GM18907 (cell line): ENCODE data around the gene FAM25G.
"Not testable (repeated sequence)": the region's sequence is repeated elsewhere in the genome, so short reads cannot be mapped to it uniquely, and the experiment has no call there.

Experiments
- ATAC-seq: cut with Tn5 transposase; IDR thresholded peaks from one replicate; pipeline ENCODE4 v1.9.1; 2021; ENCODE audit warnings: mild to moderate bottlenecking, moderate library complexity; ENCODE audit not compliant: unreplicated experiment

The FAM25G gene

GRCh38 chr10:47465216-47465917 is 26.1 kb downstream of the FAM25G start:
- ATAC-seq, result not testable (repeated sequence)

GRCh38 chr10:47462577-47463358 is 28.7 kb downstream of the FAM25G start:
- not testable (repeated sequence) for ATAC-seq

GRCh38 chr10:47461261-47461687 is 30.2 kb downstream of the FAM25G start:
- not testable (repeated sequence) for ATAC-seq

GRCh38 chr10:47458466-47459154 is 32.9 kb downstream of the FAM25G start:
- no peak for ATAC-seq

- ATAC-seq, result no peak
These were observed 33.7 kb downstream of the FAM25G start for GRCh38 chr10:47457826-47458225.

- no peak for ATAC-seq
These were observed 34.0 kb downstream of the FAM25G start for GRCh38 chr10:47457528-47457820.

- no peak for ATAC-seq
These were observed 34.5 kb downstream of the FAM25G start for GRCh38 chr10:47456794-47457527.

- ATAC-seq, result no peak
These were observed 35.3 kb downstream of the FAM25G start for GRCh38 chr10:47456079-47456785.

- not testable (repeated sequence) for ATAC-seq
These were observed 36.0 kb downstream of the FAM25G start for GRCh38 chr10:47455350-47456078.

GRCh38 chr10:47454780-47455058 is 36.8 kb downstream of the FAM25G start:
- no peak for ATAC-seq

- ATAC-seq, result no peak
These were observed 37.3 kb downstream of the FAM25G start for GRCh38 chr10:47454008-47454779.

GRCh38 chr10:47453141-47454007 is 38.1 kb downstream of the FAM25G start:
- no peak for ATAC-seq

- no peak for ATAC-seq
These were observed 38.9 kb downstream of the FAM25G start for GRCh38 chr10:47452495-47453140.

- no peak for ATAC-seq
These were observed 39.5 kb downstream of the FAM25G start for GRCh38 chr10:47451998-47452494.

- no peak for ATAC-seq
These were observed 40.1 kb downstream of the FAM25G start for GRCh38 chr10:47451273-47451997.

- no peak for ATAC-seq
These were observed 41.1 kb downstream of the FAM25G start for GRCh38 chr10:47450442-47450841.

- ATAC-seq, result no peak
These were observed 41.5 kb downstream of the FAM25G start for GRCh38 chr10:47449979-47450378.
